Renal pelvis (tissue), 4 donors: ENCODE results near the gene GOLGA1. TPM values are rescaled to one million over a fixed set of nuclear protein-coding genes. Genes with fewer than 3 reads are reported as not detected.
"Not testable (repeated sequence)": the region's sequence is repeated elsewhere in the genome, so short reads cannot be mapped to it uniquely, and the experiment has no call there.

Source experiments
- DNase-seq: peaks from one replicate; pipeline ENCODE4 v3.0.0-alpha.2; 2013
- polyA plus RNA-seq, 3 donors: library from polyadenylated mRNA; unstranded; fragments of 120-200 nt; gene quantifications; one replicate each; pipeline ENCODE4 v1.2.1, GENCODE V29; 2013; ENCODE audit not compliant: insufficient read length in 3 of 3

GOLGA1 gene
- polyA plus RNA-seq, 3 donors = 15.3 to 21.9 (median 16.5) TPM

DNA sequence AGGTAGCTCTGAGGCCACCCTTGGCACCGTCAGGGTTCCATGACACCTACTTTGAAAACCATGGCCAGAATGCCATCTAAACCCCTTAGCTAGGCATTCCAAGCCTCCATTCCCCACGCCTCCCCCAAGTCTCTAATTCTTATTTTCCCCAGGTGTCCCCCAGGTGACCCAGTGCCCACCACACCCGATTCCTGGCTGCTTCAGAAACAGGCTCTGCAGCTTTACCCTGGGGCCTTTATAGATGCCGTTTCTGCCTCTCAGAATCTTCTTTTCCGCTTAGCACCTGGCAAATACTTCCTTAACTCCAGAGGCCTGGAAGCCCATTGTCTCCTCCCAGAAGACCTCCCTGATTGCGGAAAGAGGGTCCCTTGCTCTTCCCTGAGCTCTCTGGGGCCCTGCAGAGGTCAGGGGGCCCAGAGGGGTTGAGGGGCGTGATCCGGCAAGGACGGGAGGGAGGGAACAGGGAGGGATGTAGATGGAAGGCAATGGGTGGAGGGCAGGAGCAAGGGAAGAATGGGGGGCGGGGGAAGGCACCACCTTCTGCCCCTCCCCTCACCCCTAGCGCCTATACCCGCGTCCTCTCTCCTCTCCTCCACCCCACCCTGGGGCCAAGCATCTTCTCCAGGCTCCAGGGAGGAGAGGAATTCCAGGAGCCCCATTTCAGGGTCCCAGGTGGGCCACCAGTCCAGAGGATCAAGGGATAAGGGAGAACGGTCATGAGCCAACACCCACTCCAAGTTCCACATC, 99.6 kb downstream of the GOLGA1 start:
- no peak for DNase-seq

DNA sequence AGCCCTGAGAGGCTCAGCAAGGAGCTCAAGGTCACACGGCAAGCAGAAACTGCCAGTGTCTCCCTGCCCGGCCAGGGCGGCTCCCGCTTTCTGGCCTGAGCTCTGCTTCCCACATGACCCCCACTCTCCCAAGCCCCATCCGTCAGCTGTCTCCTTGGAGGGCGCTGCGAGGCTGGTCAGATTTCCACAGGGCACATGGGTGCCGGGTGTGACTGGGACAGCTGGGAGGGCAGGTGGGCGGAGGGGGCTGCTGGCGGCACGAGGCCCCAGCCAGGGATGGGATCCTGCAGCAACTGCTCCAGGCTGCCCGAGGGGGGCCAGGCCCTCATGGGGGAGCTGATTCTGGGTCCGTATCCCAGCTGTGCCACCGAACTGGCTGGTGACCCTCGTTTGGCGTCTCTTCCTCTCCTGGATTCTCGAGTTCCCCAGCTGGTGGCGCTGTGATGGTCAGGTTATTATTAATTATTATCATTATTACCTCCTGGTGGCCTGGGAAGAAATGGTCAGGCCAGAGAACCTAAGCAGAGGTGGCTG, 100.5 kb downstream of the GOLGA1 start:
- DNase-seq = no peak

DNA sequence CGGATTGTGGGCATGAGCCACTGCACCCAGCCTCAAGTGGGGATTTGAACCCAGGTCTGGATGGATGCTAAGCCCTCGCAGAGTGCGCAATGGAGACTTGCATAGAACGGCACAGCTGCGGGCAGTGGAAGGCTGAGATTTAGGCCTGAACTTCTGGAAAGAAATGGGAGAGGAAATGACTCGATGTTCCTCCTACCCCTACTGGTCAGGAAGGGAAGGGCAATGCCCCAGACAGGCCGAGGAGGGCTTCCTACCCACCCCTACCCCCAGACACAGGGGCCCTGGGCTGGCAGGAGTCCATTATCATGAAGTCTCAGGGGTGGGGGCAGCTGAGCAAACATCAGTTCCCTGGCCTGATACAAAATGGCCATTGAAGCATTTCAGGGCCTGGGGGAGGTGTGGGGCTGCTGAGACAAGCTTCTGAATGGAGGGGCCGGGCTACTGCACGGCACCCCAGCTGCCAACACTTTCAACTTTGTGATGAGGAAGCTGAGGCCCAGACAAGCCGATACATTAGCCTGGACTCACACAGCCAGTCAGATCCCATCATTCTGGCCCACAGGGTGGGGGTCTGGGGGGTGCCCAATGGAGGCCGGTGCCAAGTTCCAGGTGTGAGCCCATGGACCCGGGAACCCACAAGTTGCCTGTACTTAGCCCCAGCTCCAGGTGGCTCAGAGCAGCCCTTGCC, 101.1 kb downstream of the GOLGA1 start:
- no peak for DNase-seq

DNA sequence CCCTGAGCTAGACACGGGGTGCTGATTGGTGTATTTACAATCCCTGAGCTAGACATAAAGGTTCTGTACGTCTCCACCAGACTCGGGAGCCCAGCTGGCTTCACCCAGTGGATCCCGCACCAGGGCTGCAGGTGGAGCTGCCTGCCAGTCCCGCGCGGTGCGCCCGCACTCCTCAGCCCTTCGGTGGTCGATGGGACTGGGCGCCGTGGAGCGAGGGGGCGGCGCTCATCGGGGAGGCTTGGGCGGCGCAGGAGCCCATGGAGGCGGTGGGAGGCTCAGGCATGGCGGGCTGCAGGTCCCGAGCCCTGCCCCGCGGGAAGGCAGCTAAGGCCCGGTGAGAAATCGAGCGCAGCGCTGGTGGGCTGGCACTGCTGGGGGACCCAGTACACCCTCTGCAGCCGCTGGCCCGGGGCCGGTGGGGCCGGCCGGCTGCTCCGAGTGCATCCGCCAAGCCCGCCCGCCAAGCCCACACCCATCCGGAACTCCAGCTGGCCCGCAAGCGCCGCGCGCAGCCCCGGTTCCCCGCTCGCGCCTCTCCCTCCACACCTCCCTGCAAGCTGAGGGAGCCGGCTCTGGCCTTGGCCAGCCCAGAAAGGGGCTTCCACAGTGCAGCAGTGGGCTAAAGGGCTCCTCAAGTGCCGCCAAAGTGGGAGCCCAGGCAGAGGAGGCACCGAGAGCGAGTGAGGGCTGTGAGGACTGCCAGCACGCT, 102.2 kb downstream of the GOLGA1 start:
- DNase-seq = not testable (repeated sequence)

DNA sequence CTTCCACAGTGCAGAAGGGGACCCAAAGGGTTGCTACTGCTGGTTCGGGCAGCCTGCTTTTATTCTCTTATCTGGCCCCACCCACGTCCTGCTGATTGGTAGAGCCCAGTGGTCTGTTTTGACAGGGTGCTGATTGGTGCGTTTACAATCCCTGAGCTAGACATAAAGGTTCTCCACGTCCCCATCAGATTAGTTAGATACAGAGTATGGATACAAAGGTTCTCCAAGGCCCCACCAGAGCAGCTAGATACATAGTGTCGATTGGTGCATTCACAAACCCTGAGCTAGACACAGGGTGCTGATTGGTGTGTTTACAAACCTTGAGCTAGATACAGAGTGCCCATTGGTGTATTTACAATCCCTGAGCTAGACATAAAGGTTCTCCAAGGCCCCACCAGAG, 102.8 kb downstream of the GOLGA1 start:
- DNase-seq = not testable (repeated sequence)

DNA sequence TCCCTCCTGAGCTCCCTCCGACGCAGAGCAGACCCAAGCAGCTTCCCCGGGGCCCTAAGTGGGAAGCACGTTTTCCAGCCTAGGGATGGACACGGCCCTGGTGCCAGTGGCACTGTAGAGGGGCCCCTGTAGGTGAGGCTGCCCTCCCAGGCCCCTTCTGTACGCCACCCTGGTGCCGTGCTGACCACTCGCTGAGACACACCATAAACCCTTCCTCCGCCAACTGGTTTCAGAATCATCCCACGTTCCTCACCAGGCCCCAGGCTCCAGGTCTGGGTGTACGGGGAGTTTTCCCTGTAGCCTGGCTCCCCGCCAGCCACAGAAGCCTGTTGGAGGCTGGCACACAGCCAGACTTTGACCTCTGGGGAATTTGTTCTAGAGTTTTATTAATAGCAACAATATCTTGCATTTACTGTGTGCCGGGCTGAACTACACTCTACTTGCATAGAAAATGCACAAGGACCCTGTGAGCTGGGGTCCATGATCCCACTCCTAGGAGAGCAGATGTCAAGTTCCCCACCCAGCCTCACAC, 105.8 kb downstream of the GOLGA1 start:
- DNase-seq = no peak

DNA sequence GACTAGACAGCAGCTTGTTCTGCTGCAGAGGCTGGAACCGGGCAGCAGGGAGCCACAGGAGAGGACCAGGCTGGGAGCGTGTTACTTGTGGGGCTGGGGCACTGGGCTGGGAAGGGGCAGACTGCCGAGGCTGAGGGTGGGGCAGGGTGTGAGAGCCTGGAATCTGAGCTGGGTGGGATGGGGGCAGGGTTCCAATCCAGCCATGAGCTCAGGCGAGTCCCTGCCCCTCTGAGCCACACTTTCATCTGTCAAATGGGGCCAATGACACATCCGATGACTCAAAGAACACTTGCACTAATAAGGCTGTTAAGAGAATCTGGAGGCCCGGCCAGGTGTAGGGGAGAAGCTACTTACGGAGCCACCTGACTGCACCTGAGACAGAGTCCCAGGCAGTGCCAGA, 106.3 kb downstream of the GOLGA1 start:
- no peak for DNase-seq

DNA sequence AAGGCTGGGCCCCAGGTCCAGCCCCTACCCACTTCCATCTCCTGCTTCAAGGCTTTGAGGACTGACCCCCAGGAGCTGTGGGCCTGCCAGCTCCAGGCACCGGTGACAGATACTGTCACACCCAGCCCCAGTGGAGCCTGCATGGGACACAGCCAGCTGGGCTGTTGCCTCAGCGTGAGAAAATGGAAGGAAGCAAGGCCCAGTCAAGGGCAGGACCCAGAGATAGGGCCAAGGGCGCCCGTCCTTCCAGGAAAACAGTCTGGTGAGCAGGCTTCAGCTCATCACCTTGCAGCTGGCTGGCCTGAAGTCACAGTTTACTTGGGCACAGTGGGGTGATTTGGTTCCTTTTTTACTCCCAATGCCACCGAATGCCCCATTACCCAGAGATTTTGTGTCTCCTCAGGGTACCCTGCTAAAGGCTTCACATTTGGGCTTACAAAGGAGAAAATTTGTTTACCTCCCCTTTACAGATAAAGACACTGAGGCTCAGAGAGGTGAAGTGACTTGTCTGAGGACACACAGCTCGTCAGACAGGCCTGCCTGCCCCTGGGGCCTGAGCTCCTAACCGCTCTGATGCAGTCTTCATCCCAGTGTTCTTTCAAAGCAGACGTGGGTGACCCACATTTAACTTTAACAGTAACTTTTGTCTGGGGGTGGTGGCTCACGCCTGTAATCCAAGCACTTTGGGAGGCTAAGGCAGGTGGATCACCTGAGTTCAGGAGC, 109.1 kb downstream of the GOLGA1 start:
- DNase-seq = no peak

DNA sequence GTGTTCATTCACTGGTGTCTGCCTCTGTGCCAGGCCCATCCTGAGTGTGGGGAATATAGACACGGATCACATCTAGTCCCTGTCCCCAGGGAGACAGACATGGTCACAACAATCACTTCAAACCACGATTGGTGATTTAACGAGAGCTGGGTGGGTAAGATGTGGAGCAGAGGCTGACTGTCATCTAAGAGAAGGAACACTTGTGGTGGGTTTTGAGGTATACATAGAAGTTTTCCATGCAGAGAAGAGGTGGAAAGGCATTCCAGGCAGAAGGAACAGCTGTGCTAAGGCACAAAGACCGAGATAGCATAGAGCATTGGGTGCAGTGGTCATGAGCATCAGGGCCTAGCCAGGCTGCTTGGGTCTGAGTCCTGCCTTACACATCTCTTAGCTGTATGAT, 110.3 kb downstream of the GOLGA1 start:
- DNase-seq = no peak

DNA sequence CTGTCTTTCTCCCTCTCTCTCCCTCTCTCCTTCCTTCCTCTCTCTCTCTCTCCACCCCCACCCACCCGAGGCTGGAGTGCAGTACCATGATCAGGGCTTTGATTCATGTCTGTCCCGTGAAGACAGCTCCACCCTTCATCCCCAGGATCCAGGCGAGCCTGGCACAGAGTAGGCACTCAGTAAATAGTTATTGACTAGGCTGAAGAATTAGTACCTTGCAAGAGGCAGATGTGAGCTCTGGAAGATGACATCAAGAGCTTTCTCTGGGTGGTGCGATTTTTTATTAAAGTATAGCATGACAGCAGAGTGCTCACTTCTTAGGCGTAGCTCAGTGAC, 111.6 kb downstream of the GOLGA1 start:
- DNase-seq = no peak

DNA sequence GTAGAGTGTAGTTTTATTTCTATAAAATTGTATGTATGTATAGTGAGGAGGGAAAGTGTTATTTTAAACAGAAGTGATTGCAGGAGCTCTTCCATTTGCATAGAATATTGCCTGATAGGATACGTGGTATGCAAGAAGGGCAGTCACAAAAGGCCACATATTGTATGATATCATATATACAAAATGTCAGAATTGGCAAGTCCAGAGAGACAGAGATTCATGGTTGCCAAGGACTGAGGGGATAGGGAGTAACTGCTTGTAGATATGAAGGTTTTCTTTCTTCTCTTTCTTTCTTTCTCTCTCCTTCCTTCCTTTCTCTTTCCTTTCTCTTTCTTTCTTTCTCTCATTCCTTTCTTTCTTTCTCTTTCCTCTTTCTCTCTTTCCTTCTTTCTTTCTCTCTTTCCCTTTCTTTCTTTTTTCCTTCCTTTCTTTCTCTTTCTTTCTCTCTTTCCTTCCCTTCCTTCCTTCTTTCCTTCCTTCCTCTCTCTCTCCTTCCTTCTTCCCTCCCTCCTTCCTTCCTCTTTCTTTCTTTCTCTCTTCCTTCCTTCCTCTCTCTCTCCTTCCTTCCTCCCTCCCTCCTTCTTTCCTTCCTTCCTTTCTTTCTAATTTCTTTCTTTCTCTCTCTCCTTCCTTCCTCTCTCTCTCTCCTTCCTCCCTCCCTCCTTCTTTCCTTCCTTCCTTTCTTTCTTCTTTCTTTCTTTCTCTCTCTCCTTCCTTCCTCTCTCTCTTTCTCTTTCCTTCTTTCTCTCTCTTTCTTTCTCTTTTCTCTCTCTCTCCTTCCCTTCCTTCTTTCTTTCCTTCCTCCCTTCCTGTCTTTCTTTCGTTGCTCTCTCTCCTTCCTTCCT, 112.2 kb downstream of the GOLGA1 start:
- no peak for DNase-seq

Other genes starting within 250 kb of the GOLGA1 start
- 1 to 10 TPM; 1.0 to 1.9 (median 1.6) TPM for gene NR6A1, start 169.8 kb downstream of the GOLGA1 start, polyA plus RNA-seq
- 10 to 100 TPM; 24.6 to 27.6 (median 25.1) TPM for gene OLFML2A, start 163.9 kb downstream of the GOLGA1 start, polyA plus RNA-seq
- gene WDR38, start 87.6 kb downstream of the GOLGA1 start, polyA plus RNA-seq = under 1 TPM; 0.41 to 0.59 (median 0.44) TPM
- 1,000 to 10,000 TPM in 2 of 3 donors, 100 to 1,000 TPM in 1; 745 to 1,130 (median 1,078) TPM for gene RPL35, start 79.1 kb downstream of the GOLGA1 start, polyA plus RNA-seq
- 10 to 100 TPM; 35.1 to 38.8 (median 36.5) TPM for gene ARPC5L, start 79.0 kb downstream of the GOLGA1 start, polyA plus RNA-seq
- gene SCAI, start 202.4 kb upstream of the GOLGA1 start, polyA plus RNA-seq = 10 to 100 TPM in 2 of 3 donors, 1 to 10 TPM in 1; 9.2 to 15.5 (median 13.2) TPM
- gene PPP6C, start 248.7 kb upstream of the GOLGA1 start, polyA plus RNA-seq = 10 to 100 TPM; 44.9 to 54.3 (median 51.0) TPM